ENCODE measurements around the gene ATP6V0E2. TPM values are rescaled to one million over a fixed set of nuclear protein-coding genes. Genes with fewer than 3 reads are reported as not detected.

ATP6V0E2 gene
- total RNA-seq, 1 experiment from 2014 or later, result 26.2 TPM

- H3K9me3 Mint-ChIP-seq, result no peaks in the 10 kb centered on the region
- H3K4me3 Mint-ChIP-seq, result no peak overlapping the region
- no peak for TF ChIP-seq RORB (CRISPR knock-in tag; IDR thresholded peaks at IDR 0.05)
- TF ChIP-seq SP1 (CRISPR knock-in tag; conservative IDR thresholded peaks at IDR 0.05), result no peak
- no peak for TF ChIP-seq ZNF121 (CRISPR knock-in tag; IDR thresholded peaks at IDR 0.05)
- TF ChIP-seq, protein P1, sequence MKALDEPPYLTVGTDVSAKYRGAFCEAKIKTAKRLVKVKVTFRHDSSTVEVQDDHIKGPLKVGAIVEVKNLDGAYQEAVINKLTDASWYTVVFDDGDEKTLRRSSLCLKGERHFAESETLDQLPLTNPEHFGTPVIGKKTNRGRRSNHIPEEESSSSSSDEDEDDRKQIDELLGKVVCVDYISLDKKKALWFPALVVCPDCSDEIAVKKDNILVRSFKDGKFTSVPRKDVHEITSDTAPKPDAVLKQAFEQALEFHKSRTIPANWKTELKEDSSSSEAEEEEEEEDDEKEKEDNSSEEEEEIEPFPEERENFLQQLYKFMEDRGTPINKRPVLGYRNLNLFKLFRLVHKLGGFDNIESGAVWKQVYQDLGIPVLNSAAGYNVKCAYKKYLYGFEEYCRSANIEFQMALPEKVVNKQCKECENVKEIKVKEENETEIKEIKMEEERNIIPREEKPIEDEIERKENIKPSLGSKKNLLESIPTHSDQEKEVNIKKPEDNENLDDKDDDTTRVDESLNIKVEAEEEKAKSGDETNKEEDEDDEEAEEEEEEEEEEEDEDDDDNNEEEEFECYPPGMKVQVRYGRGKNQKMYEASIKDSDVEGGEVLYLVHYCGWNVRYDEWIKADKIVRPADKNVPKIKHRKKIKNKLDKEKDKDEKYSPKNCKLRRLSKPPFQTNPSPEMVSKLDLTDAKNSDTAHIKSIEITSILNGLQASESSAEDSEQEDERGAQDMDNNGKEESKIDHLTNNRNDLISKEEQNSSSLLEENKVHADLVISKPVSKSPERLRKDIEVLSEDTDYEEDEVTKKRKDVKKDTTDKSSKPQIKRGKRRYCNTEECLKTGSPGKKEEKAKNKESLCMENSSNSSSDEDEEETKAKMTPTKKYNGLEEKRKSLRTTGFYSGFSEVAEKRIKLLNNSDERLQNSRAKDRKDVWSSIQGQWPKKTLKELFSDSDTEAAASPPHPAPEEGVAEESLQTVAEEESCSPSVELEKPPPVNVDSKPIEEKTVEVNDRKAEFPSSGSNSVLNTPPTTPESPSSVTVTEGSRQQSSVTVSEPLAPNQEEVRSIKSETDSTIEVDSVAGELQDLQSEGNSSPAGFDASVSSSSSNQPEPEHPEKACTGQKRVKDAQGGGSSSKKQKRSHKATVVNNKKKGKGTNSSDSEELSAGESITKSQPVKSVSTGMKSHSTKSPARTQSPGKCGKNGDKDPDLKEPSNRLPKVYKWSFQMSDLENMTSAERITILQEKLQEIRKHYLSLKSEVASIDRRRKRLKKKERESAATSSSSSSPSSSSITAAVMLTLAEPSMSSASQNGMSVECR (CRISPR knock-in tag; IDR thresholded peaks at IDR 0.05; ENCODE audit: borderline replicate concordance), result no peak
- TF ChIP-seq ZNF512 (CRISPR knock-in tag; IDR thresholded peaks at IDR 0.05; ENCODE audit: borderline replicate concordance), result no peak
- TF ChIP-seq, protein P2, sequence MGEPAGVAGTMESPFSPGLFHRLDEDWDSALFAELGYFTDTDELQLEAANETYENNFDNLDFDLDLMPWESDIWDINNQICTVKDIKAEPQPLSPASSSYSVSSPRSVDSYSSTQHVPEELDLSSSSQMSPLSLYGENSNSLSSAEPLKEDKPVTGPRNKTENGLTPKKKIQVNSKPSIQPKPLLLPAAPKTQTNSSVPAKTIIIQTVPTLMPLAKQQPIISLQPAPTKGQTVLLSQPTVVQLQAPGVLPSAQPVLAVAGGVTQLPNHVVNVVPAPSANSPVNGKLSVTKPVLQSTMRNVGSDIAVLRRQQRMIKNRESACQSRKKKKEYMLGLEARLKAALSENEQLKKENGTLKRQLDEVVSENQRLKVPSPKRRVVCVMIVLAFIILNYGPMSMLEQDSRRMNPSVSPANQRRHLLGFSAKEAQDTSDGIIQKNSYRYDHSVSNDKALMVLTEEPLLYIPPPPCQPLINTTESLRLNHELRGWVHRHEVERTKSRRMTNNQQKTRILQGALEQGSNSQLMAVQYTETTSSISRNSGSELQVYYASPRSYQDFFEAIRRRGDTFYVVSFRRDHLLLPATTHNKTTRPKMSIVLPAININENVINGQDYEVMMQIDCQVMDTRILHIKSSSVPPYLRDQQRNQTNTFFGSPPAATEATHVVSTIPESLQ (CRISPR knock-in tag; IDR thresholded peaks at IDR 0.05), result no peak
- no peak for TF ChIP-seq FOXK1 (CRISPR knock-in tag; IDR thresholded peaks at IDR 0.05)
- no peak for TF ChIP-seq CREM (CRISPR knock-in tag; IDR thresholded peaks at IDR 0.05)
- no peak for TF ChIP-seq GRHL2 (CRISPR knock-in tag; IDR thresholded peaks at IDR 0.05; ENCODE audit: insufficient replicate concordance, severe bottlenecking)
- no peak for TF ChIP-seq ZNF138 (CRISPR knock-in tag; conservative IDR thresholded peaks at IDR 0.05)
- TF ChIP-seq ZBTB21 (CRISPR knock-in tag; IDR thresholded peaks at IDR 0.05; ENCODE audit: borderline replicate concordance), result no peak
- no peak for TF ChIP-seq JAZF1 (CRISPR knock-in tag; IDR thresholded peaks at IDR 0.05)
- TF ChIP-seq ZNF263 (CRISPR knock-in tag; IDR thresholded peaks at IDR 0.05; ENCODE audit: low read depth), result no peak
- DNase-seq (ENCODE audit: low spot score) (no peak), ATAC-seq (no peak)
- ChIA-PET POLR2A (interaction anchor here (1.3 kb wide), 1 partner anchor 24 kb away, joined by 6 read pairs; the partner anchor contains the start of gene ZNF862), CTCF (interaction anchor here (0.9 to 4.0 kb wide), 13 partner anchors 9 to 186 kb away, joined by 3 to 62 read pairs (median 10); partner anchors contain the start of genes ATP6V0E2 and ZNF862)
- H3K4me1 Mint-ChIP-seq, result no peaks in the 10 kb centered on the region
- no peaks in the 10 kb centered on the region for H3K36me3 Mint-ChIP-seq
- H3K27ac Mint-ChIP-seq, result no peak overlapping the region
- H3K27me3 Mint-ChIP-seq (ENCODE audit: low read depth), result no peaks in the 10 kb centered on the region
Measured at GRCh38 chr7:149862156-149862555, 11.6 kb upstream of the ATP6V0E2 start.

- ChIA-PET POLR2A (no interaction called here), CTCF (no interaction called here)
- TF ChIP-seq ZNF219 (CRISPR knock-in tag; IDR thresholded peaks at IDR 0.05; ENCODE audit: borderline replicate concordance), result no peak
- no peak for TF ChIP-seq GTF2I (CRISPR knock-in tag; conservative IDR thresholded peaks at IDR 0.05)
- TF ChIP-seq JUN (CRISPR knock-in tag; IDR thresholded peaks at IDR 0.05), result no peak
- no peak for TF ChIP-seq ZNF263 (CRISPR knock-in tag; IDR thresholded peaks at IDR 0.05; ENCODE audit: low read depth)
- no peak for TF ChIP-seq TCF7 (CRISPR knock-in tag; IDR thresholded peaks at IDR 0.05; ENCODE audit: low read depth)
- no peak for TF ChIP-seq NFE2L1 (CRISPR knock-in tag; IDR thresholded peaks at IDR 0.05)
- no peak for TF ChIP-seq ATF1 (CRISPR knock-in tag; IDR thresholded peaks at IDR 0.05)
- TF ChIP-seq, protein P3, sequence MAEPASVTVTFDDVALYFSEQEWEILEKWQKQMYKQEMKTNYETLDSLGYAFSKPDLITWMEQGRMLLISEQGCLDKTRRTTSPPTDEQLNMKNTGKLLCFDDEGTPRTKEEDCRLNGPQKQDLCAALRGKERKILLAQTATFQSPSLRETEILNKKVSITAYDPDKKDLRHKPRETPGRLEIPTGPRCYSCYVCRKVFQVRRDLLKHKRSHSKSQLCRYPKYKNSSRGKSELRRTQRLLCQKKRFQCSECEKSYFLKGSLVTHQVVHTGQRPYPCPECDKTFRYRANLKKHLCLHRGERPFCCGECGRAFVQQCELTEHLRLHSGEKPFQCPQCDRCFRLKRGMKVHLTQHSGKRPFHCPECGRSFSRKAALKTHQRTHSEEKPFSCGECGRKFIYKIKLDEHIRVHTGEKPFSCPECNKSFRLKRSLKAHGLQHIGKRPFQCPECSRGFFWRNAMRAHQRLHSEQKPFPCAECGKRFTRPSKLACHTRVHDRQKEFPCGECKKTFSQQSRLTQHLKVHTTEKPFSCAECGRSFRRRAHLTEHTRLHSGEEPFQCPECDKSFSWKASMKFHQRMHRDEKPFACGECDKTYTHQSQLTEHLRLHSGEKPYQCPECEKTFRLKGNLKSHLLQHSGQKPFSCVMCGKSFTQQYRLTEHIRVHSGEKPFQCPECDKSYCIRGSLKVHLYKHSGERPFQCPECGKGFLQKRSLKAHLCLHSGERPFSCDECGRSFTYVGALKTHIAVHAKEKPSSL (CRISPR knock-in tag; conservative IDR thresholded peaks at IDR 0.05), result no peak
- DNase-seq (ENCODE audit: low spot score), result no peak
- H3K9me3 Mint-ChIP-seq, result no peaks in the 10 kb centered on the region
- H3K27me3 Mint-ChIP-seq (ENCODE audit: low read depth), result no peaks in the 10 kb centered on the region
- no peaks in the 10 kb centered on the region for H3K4me1 Mint-ChIP-seq
- no peak overlapping the region for H3K27ac Mint-ChIP-seq
- no peaks in the 10 kb centered on the region for H3K36me3 Mint-ChIP-seq
- no peak for ATAC-seq
- H3K4me3 Mint-ChIP-seq, result no peak overlapping the region
Measured at GRCh38 chr7:149863500-149863899, 10.3 kb upstream of the ATP6V0E2 start.

Data from WTC11 (cell line).